Neural progenitor cell (in vitro differentiated cells): ENCODE data around the gene P4HA1. TPM values are rescaled to one million over a fixed set of nuclear protein-coding genes. Genes with fewer than 3 reads are reported as not detected.
"Not testable (repeated sequence)": the region's sequence is repeated elsewhere in the genome, so short reads cannot be mapped to it uniquely, and the experiment has no call there.

ENCODE experiments used
- DNase-seq: peaks from one replicate; pipeline ENCODE4 v3.0.0-alpha.2; 2016; ENCODE audit warnings: low spot score
- H2AFZ ChIP-seq: fragments of 200-600 bp; sonication (generic); replicated peaks from 2 replicates; pipeline ENCODE4 v1.6.1; 2016; ENCODE audit warnings: antibody characterized with exemption
- H3F3A ChIP-seq: fragments of 200-600 bp; sonication (generic); 2 replicates; pipeline ENCODE4 v1.6.1; 2016; ENCODE audit warnings: antibody characterized with exemption, low read depth
- H3K27ac ChIP-seq: fragments of 200-600 bp; sonication (generic); 2 replicates; pipeline ENCODE4 v1.5.1; 2016; ENCODE audit warnings: mild to moderate bottlenecking
- H3K27me3 ChIP-seq: fragments of 200-600 bp; sonication (generic); 2 replicates; pipeline ENCODE4 v1.6.1; 2016; ENCODE audit warnings: mild to moderate bottlenecking, moderate library complexity
- H3K36me3 ChIP-seq: fragments of 200-600 bp; sonication (generic); 2 replicates; pipeline ENCODE4 v1.5.1; 2016
- H3K4me1 ChIP-seq: fragments of 200-600 bp; sonication (generic); 2 replicates; pipeline ENCODE4 v1.6.1; 2016; ENCODE audit warnings: mixed run types
- H3K4me2 ChIP-seq: fragments of 200-600 bp; sonication (generic); 2 replicates; pipeline ENCODE4 v1.6.1; 2016
- H3K4me3 ChIP-seq: fragments of 200-600 bp; sonication (generic); 2 replicates; pipeline ENCODE4 v1.5.1; 2016
- H3K79me2 ChIP-seq: fragments of 200-600 bp; sonication (generic); 2 replicates; pipeline ENCODE4 v1.6.1; 2016; ENCODE audit warnings: low read depth
- H3K9ac ChIP-seq: fragments of 200-600 bp; sonication (generic); 2 replicates; pipeline ENCODE4 v1.6.1; 2016
- H3K9me3 ChIP-seq: fragments of 200-600 bp; sonication (generic); 2 replicates; pipeline ENCODE4 v1.5.1; 2016; ENCODE audit warnings: low read depth
- H4K20me1 ChIP-seq: fragments of 200-600 bp; sonication (generic); 2 replicates; pipeline ENCODE4 v1.6.1; 2016; ENCODE audit warnings: low read depth
- H3K27ac Mint-ChIP-seq: 3 replicates; pipeline ENCODE4 v1.8.0; 2021; ENCODE audit warnings: mixed read lengths
- H3K27me3 Mint-ChIP-seq: 2 replicates; pipeline ENCODE4 v1.8.0; 2022; ENCODE audit warnings: low read depth, mild to moderate bottlenecking, inconsistent platforms, moderate library complexity, mixed read lengths; ENCODE audit not compliant: insufficient read depth
- H3K36me3 Mint-ChIP-seq: 3 replicates; pipeline ENCODE4 v1.8.0; 2021; ENCODE audit warnings: mixed read lengths
- H3K4me1 Mint-ChIP-seq: 3 replicates; pipeline ENCODE4 v1.8.0; 2021; ENCODE audit warnings: mixed read lengths
- H3K4me3 Mint-ChIP-seq: 3 replicates; pipeline ENCODE4 v1.8.0; 2021; ENCODE audit warnings: mild to moderate bottlenecking, moderate library complexity, mixed read lengths
- H3K9me3 Mint-ChIP-seq: 3 replicates; pipeline ENCODE4 v1.8.0; 2020; ENCODE audit warnings: mixed read lengths
- CTCF ChIP-seq: fragments of 200-600 bp; sonication (generic); IDR thresholded peaks from 2 replicates; pipeline ENCODE4 v1.5.1; 2017; ENCODE audit warnings: antibody characterized with exemption, mild to moderate bottlenecking
- EZH2 ChIP-seq: fragments of 200-600 bp; sonication (generic); IDR thresholded peaks from 2 replicates; pipeline ENCODE4 v1.6.1; 2017; ENCODE audit warnings: antibody characterized with exemption, mild to moderate bottlenecking, moderate library complexity
- EZH2phosphoT487 ChIP-seq: fragments of 200-600 bp; sonication (generic); IDR thresholded peaks from 2 replicates; pipeline ENCODE4 v1.6.1; 2017; ENCODE audit warnings: antibody characterized with exemption
- total RNA-seq: library from RNA; depleted of rRNA; stranded (reverse); fragments of >200 nt; gene quantifications from 2 replicates; pipeline ENCODE4 v1.2.3, GENCODE V29; 2015; ENCODE audit warnings: low replicate concordance

The P4HA1 gene
- total RNA-seq, 1 donor from 2014 or later: 200 TPM

GRCh38 chr10:73021538-73022164, 75.0 kb downstream of the P4HA1 start:
- not testable (repeated sequence) for H3K4me3 ChIP-seq, H3F3A ChIP-seq, H3K27me3 ChIP-seq, H3K4me2 ChIP-seq, H3K79me2 ChIP-seq, H3K4me3 Mint-ChIP-seq, H2AFZ ChIP-seq, H3K9ac ChIP-seq, H3K27me3 Mint-ChIP-seq, H3K36me3 ChIP-seq, H3K27ac Mint-ChIP-seq, DNase-seq, H3K9me3 Mint-ChIP-seq, H3K4me1 ChIP-seq, H3K9me3 ChIP-seq, H3K4me1 Mint-ChIP-seq, H3K27ac ChIP-seq
- peaks cover 13% of the 10 kb centered on the region for H4K20me1 ChIP-seq
- peaks cover 64% of the 10 kb centered on the region for H3K36me3 Mint-ChIP-seq

DNA sequence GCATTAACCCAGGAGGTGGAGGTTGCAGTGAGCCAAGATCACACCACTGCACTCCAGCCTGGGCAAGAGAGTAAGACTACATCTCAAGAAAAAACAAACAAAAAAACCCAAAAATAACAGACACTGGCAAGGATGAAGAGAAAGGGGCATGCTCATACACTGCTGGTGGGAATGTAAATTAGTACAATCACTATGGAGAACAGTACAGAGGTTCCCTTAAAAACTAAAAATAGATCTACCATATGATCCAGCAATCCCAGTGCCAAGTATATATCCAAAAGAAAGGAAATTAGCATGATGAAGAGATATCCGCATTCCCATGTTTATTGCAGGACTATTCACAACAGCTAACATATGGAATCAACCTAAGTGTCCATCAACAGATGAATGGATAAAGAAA, 75.6 kb downstream of the P4HA1 start:
- Histone ChIP-seq H3K36me3 (no peaks in the 10 kb centered on the region), H2AFZ (no peak overlapping the region), H3K4me2 (no peak overlapping the region), H3K9me3 (no peaks in the 10 kb centered on the region), H3K9ac (no peak overlapping the region), H3K27ac (no peak overlapping the region), H3K4me3 (no peak overlapping the region), H3K4me1 (no peaks in the 10 kb centered on the region), H4K20me1 (peaks cover 13% of the 10 kb centered on the region), H3K79me2 (no peaks in the 10 kb centered on the region), H3K27me3 (no peaks in the 10 kb centered on the region), H3F3A (peaks cover 3% of the 10 kb centered on the region)
- peaks cover 61% of the 10 kb centered on the region for H3K36me3 Mint-ChIP-seq
- no peak overlapping the region for H3K4me3 Mint-ChIP-seq
- no peaks in the 10 kb centered on the region for H3K4me1 Mint-ChIP-seq
- TF ChIP-seq EZH2 (no peak), CTCF (no peak), EZH2phosphoT487 (no peak)
- no peak overlapping the region for H3K27ac Mint-ChIP-seq
- no peak for DNase-seq
- peaks cover 10% of the 10 kb centered on the region for H3K9me3 Mint-ChIP-seq
- no peaks in the 10 kb centered on the region for H3K27me3 Mint-ChIP-seq

DNA sequence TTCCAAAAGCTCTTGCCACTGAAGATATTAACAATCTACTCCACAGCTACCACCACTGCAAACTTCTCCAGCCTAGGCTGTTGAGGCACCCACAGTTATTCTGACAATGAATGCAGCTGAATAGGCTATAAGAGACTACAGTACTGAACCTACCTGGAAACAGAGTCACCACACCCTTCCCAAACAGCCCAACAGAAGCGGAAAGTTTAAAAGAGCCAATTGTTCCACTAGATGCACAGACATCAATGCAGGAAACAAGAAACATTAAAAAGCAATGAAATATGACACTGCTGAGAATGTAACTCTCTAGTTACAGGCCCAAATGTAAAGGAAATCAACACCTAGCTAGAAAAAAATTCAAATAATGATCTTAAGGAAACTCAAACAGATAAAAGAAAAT, 77.6 kb downstream of the P4HA1 start:
- Histone ChIP-seq H3F3A (peaks cover 3% of the 10 kb centered on the region), H2AFZ (no peak overlapping the region), H3K9ac (no peak overlapping the region), H3K4me2 (no peak overlapping the region), H3K4me1 (no peaks in the 10 kb centered on the region), H3K4me3 (no peak overlapping the region), H3K9me3 (no peaks in the 10 kb centered on the region), H4K20me1 (peaks cover 13% of the 10 kb centered on the region), H3K27ac (no peak overlapping the region), H3K27me3 (no peaks in the 10 kb centered on the region), H3K79me2 (no peaks in the 10 kb centered on the region), H3K36me3 (no peaks in the 10 kb centered on the region)
- no peaks in the 10 kb centered on the region for H3K4me1 Mint-ChIP-seq
- no peak overlapping the region for H3K27ac Mint-ChIP-seq
- peaks cover 51% of the 10 kb centered on the region for H3K36me3 Mint-ChIP-seq
- H3K9me3 Mint-ChIP-seq: peaks cover 8% of the 10 kb centered on the region
- DNase-seq: no peak
- H3K4me3 Mint-ChIP-seq: no peak overlapping the region
- no peak for TF ChIP-seq CTCF
- no peak for TF ChIP-seq EZH2phosphoT487
- TF ChIP-seq EZH2: no peak
- no peaks in the 10 kb centered on the region for H3K27me3 Mint-ChIP-seq

DNA sequence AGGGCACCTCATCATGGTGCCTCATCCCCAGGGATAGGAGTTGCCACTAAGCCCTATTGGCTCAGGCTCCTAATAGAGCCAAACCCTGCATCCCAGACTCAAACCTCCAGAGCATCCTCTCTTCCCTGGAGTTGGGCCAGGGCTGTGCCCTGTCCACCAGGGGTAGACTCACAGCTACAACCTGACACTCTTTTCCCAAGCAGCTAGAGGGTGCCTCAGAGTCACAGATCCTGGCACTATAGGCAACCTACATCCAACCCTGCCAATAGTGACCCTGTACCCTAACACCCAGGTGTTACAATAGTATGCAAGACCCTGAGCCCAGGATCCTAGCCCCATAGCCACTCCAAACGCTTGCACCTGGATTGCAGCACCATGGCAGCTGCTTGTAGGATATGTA, 78.0 kb downstream of the P4HA1 start:
- Histone ChIP-seq H3K27ac (no peak overlapping the region), H3K9ac (no peak overlapping the region), H3K4me2 (no peak overlapping the region), H3K4me3 (no peak overlapping the region), H3K79me2 (no peaks in the 10 kb centered on the region), H3F3A (peaks cover 3% of the 10 kb centered on the region), H4K20me1 (peaks cover 13% of the 10 kb centered on the region), H2AFZ (no peak overlapping the region), H3K4me1 (no peaks in the 10 kb centered on the region), H3K9me3 (no peaks in the 10 kb centered on the region), H3K36me3 (peaks cover 1% of the 10 kb centered on the region), H3K27me3 (no peaks in the 10 kb centered on the region)
- H3K27me3 Mint-ChIP-seq: no peaks in the 10 kb centered on the region
- TF ChIP-seq EZH2: no peak
- TF ChIP-seq CTCF: no peak
- no peak for TF ChIP-seq EZH2phosphoT487
- no peak for DNase-seq
- peaks cover 5% of the 10 kb centered on the region for H3K9me3 Mint-ChIP-seq
- peaks cover 48% of the 10 kb centered on the region for H3K36me3 Mint-ChIP-seq
- H3K27ac Mint-ChIP-seq: no peak overlapping the region
- no peak overlapping the region for H3K4me3 Mint-ChIP-seq
- H3K4me1 Mint-ChIP-seq: no peaks in the 10 kb centered on the region
